22Rv1 (cell line): ENCODE data around the gene GCNT4.

Experiments
- H3K27ac ChIP-seq: fragments of 450-650 bp; 2 replicates; pipeline ENCODE4 v1.5.1; 2017
- ZFX ChIP-seq: fragments of 450-650 bp; IDR thresholded peaks from 2 replicates; pipeline ENCODE4 v1.6.1; 2017; ENCODE audit warnings: antibody characterized with exemption, borderline replicate concordance
- TF ChIP-seq, protein P1 (sequence below): fragments of 450-650 bp; IDR thresholded peaks from 2 replicates; pipeline ENCODE4 v1.5.1; 2017; ENCODE audit warnings: mild to moderate bottlenecking

Gene GCNT4

DNA sequence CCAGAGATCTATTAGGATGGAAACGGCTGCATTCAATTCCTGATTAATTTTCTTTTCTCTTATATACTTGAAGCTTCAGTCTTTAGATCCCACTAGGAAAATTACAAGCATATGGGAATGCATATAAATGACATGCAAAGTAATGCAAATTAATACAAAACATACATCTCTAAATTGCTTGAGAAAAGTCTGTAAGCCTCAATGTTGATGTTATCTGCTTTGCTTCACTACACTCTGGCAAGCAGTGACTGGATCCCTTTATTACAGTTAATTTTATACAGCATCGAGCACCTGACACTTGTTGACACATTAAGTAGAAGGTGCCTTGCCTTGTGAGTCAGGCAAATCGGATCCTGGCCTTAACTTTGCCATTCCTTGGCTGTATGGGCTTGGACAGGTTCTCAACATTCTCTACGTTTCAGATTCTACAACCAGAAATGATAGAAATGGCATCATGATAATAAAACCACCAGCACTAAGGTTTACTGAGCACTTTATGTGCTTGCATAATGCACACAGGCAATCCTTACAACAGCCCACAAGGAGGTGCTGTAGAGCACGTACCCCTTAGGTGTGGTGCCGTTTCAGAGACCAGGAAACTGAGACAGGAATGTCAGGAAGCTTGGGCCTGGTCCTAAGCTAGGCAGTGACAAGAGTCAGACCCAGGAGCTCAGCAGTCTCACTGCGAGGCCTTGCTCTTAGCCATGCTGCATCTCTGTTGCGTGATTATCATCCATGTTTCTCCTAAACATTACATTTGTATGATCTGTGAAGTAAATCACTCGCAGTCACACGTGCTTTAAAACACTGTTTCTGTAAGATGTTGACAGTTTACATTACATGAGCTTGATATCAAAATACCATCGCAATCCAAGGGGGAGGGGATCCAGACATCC lies 2.7 kb downstream of the GCNT4 start:
- no peak for TF ChIP-seq ZFX
- TF ChIP-seq, protein P1, sequence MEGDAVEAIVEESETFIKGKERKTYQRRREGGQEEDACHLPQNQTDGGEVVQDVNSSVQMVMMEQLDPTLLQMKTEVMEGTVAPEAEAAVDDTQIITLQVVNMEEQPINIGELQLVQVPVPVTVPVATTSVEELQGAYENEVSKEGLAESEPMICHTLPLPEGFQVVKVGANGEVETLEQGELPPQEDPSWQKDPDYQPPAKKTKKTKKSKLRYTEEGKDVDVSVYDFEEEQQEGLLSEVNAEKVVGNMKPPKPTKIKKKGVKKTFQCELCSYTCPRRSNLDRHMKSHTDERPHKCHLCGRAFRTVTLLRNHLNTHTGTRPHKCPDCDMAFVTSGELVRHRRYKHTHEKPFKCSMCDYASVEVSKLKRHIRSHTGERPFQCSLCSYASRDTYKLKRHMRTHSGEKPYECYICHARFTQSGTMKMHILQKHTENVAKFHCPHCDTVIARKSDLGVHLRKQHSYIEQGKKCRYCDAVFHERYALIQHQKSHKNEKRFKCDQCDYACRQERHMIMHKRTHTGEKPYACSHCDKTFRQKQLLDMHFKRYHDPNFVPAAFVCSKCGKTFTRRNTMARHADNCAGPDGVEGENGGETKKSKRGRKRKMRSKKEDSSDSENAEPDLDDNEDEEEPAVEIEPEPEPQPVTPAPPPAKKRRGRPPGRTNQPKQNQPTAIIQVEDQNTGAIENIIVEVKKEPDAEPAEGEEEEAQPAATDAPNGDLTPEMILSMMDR: peak; percentile 90

DNA sequence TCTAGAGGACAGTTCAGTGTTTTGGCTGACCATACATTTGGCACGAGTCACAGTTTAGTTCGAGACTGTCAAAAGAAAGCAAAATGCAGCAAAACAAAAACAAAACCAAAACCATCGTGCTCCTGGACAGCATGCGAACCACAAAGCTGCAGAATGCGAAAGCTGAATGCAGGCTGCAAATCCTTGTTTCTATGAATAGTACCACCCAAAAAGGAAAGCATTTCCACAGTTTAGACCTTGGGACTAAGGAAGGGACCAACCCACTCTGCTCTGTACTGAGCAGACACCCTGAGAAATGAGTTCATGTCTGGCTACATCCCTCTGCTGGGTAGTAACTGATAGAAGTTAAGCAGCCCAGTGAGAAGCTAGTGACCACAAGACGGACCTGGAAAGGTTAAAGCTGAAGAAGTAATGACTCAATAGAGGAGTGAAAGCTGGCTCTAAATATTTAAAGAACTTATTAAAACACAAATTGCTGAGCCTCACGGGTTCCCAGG lies 3.9 kb downstream of the GCNT4 start:
- TF ChIP-seq ZFX: no peak
- TF ChIP-seq, protein P1: no peak
- H3K27ac ChIP-seq: no peak overlapping the region

More for the DNA sequence above, 2.7 kb downstream of the GCNT4 start:
- H3K27ac ChIP-seq: no peak overlapping the region

DNA sequence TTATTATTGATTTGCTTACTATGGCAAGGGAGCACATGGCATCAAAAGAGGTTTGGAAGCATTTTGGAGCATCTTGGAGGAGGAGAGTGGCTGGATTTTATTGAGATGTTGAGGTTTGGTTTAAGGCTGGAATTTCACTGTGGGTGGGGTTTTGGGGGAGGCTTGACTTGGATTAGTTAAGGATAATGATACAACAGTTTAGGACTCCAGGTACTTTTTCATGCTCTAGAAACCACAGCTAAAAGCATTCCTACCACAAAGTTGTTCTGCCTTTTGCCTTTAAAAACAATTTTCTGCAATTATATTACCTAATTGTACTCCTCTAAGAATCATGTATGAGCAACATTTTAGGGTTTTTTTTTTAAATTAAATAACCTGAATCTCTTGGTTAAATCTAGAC lies 5.0 kb downstream of the GCNT4 start:
- H3K27ac ChIP-seq: no peak overlapping the region
- TF ChIP-seq, protein P1: no peak
- TF ChIP-seq ZFX: no peak

DNA sequence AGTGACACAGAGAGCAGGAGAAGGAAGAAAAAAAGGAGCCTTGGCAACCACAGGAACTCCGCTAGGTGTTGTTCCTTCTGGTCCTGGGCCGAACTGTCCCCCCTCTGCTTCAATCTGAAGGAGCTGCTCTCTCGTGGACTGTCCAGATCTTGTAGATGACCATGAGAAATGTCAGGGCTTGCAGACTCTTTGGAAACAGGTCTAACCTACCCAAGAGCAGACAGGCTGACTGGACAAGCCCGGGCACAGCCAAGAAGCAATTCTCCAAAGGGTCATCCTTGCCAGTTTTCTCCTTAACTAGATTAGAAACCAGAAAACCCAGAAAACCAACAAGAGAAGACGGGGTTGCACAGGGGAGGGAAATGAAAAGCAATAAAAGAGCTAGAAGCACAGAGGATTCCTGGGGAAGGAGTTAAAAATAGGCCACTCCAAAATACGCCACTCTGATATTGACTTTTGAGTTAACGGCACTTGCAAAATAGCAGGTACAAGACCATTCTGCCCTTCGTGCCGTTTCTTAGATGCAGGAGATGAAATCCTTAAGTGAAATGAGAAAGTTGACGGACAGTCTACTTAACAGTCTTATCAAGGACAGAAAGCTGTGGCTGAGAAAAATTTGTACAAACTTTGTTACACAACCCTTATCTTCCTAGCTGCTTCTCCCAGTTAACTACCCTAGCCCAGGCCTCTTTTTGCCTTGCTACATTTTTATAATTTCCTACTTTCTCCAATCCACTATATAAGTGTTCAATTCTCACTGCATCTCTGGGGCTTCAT lies 5.8 kb downstream of the GCNT4 start:
- TF ChIP-seq ZFX: no peak
- TF ChIP-seq, protein P1: no peak
- no peak overlapping the region for H3K27ac ChIP-seq

DNA sequence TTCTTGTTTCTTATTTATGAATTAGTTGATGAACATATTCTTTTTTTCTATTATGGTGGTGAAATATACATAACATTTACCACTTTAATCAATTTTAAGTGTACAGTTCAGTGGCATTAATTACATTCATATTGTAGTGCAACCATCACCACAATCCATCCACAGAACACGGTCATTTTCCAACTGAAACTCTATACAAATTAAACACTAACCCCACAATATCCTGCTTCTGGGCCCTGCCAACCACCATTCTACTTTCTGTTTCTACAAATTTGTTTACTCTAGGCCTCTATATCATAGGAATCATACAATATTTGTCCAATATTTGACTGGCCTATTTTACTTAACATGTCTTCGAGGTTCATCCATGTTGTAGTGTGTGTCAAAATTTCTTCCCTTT lies 7.3 kb downstream of the GCNT4 start:
- no peak for TF ChIP-seq ZFX
- TF ChIP-seq, protein P1: no peak
- H3K27ac ChIP-seq: no peak overlapping the region

DNA sequence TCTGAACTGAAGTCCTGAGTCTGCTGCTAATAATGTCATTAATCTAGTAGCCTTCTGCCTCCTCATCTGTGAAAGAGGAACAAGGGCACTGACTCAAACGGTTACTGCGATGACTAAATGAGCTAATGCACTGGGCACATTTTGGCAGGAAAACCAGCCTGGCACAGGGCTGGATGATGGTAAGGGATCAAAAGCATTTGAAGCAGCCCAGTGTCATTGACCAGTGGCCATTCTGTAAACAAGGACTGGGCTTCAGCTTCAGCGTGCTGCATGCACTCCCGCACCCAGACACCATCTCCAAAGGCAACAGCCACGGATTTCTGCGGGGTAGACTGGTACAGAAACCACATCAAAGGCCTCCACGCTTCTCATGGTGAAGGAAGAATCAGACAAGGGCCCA lies 8.0 kb downstream of the GCNT4 start:
- no peak for TF ChIP-seq ZFX
- TF ChIP-seq, protein P1: no peak
- no peak overlapping the region for H3K27ac ChIP-seq
